OCI-LY3 (cell line): Measurements from ENCODE around the gene SLC2A4.

Source experiments
- EZH2phosphoT487 ChIP-seq: fragments of 200-600 bp; shearing (Covaris generic); IDR thresholded peaks from 2 replicates; pipeline ENCODE4 v1.6.1; 2018; ENCODE audit warnings: antibody characterized with exemption, mixed run types, low read depth
- TF ChIP-seq, protein P1 (sequence below): fragments of 200-600, 300-600 bp; sonication (generic); IDR thresholded peaks from 2 replicates; pipeline ENCODE4 v1.5.1; 2014; ENCODE audit warnings: antibody characterized with exemption, low read length, low read depth

DNA sequence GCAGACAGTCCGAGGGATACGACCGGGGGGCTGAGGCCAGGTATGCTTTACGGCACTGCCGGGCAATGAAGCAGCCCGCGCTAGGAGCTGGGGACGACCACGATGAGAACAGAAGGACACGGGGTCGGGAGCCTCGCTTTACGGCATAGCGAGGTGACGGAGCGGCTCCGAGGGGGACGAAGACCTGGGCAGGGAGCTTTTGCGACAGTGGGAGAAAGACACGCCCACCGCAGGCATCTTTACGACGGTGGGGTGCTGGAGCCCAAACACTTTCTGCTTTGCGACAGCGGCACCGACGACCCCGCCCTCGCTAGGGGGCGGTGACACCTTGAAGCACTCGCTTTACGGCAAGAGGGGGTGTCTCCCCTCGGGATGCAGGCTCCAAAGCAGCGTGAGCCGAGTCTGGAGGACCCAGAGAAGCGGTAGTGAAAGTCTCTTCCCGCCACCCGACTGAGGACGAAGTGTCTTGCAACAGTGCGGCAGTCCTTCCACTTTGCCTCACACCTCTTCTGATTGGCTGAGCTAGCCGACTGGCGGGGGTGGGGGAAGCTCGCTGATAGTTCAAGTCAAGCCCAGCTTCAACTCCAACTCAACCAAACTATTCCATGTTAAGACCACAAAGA, 48.0 kb downstream of the SLC2A4 start:
- TF ChIP-seq, protein P1, sequence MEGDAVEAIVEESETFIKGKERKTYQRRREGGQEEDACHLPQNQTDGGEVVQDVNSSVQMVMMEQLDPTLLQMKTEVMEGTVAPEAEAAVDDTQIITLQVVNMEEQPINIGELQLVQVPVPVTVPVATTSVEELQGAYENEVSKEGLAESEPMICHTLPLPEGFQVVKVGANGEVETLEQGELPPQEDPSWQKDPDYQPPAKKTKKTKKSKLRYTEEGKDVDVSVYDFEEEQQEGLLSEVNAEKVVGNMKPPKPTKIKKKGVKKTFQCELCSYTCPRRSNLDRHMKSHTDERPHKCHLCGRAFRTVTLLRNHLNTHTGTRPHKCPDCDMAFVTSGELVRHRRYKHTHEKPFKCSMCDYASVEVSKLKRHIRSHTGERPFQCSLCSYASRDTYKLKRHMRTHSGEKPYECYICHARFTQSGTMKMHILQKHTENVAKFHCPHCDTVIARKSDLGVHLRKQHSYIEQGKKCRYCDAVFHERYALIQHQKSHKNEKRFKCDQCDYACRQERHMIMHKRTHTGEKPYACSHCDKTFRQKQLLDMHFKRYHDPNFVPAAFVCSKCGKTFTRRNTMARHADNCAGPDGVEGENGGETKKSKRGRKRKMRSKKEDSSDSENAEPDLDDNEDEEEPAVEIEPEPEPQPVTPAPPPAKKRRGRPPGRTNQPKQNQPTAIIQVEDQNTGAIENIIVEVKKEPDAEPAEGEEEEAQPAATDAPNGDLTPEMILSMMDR = no peak
- TF ChIP-seq EZH2phosphoT487 = no peak
